Fibroblast of lung (primary cell): ENCODE data around the gene CEP63.

ENCODE experiments used
- CTCF ChIP-seq, 2 donors: IDR thresholded peaks in 1 of 2; conservative IDR thresholded peaks in 1 of 2; 1 replicate in 1 of 2; 2 replicates in 1 of 2; pipeline ENCODE4 v1.5.1; 2011 to 2012; ENCODE audit warnings: low read length in 2 of 2, control low read depth in 1 of 2, inconsistent platforms in 1 of 2, low read depth in 1 of 2, mild to moderate bottlenecking in 1 of 2
- EZH2 ChIP-seq: IDR thresholded peaks from 2 replicates; pipeline ENCODE4 v1.5.1; 2012; ENCODE audit warnings: low read length, control low read depth, mild to moderate bottlenecking; ENCODE audit errors: missing control alignments

GRCh38 chr3:134543113-134543512 lies 57.3 kb downstream of the CEP63 start:
- TF ChIP-seq CTCF (conservative IDR thresholded peaks at IDR 0.05 in 1 of 2, IDR thresholded peaks at IDR 0.05 in 1 of 2; ENCODE audit: low read depth in 1 of 2, low read length in 2 of 2): no peak
- no peak for TF ChIP-seq EZH2
